Measurements from ENCODE around the gene MSI1. TPM values are rescaled to one million over a fixed set of nuclear protein-coding genes. Genes with fewer than 3 reads are reported as not detected.
"Not testable (repeated sequence)": the region's sequence is repeated elsewhere in the genome, so short reads cannot be mapped to it uniquely, and the experiment has no call there.

MSI1 gene
- total and polyA plus RNA-seq, 9 donors: 1.2 to 7.3 (median 4.3) TPM

GRCh38 chr12:120343039-120343537 is 25.9 kb downstream of the MSI1 start:
- DNase-seq: no peak
- Histone ChIP-seq H3K36me3 (ENCODE audit: control insufficient read depth, insufficient read depth, low read length) (peaks cover under 1% of the 10 kb centered on the region), H3K9me3 (replicated peaks; ENCODE audit: control insufficient read depth, low read depth, low read length) (no peaks in the 10 kb centered on the region), H3K4me1 (ENCODE audit: control insufficient read depth, insufficient read depth, low read length) (no peaks in the 10 kb centered on the region), H3K4me3 (ENCODE audit: low read length) (no peak overlapping the region), H3K27ac (ENCODE audit: low read length) (no peak overlapping the region), H3K27me3 (ENCODE audit: control insufficient read depth, insufficient read depth, low read length) (no peaks in the 10 kb centered on the region)
- 59% methylated on average over 8 of the region's 10 CpGs for WGBS (ENCODE audit: insufficient coverage)

- 53% methylated on average over 17 of the region's 30 CpGs for WGBS (ENCODE audit: insufficient coverage)
- Histone ChIP-seq H3K27me3 (ENCODE audit: control insufficient read depth, insufficient read depth, low read length) (no peaks in the 10 kb centered on the region), H3K4me3 (ENCODE audit: low read length) (no peak overlapping the region), H3K9me3 (replicated peaks; ENCODE audit: control insufficient read depth, low read depth, low read length) (no peaks in the 10 kb centered on the region), H3K27ac (ENCODE audit: low read length) (no peak overlapping the region), H3K36me3 (ENCODE audit: control insufficient read depth, insufficient read depth, low read length) (no peaks in the 10 kb centered on the region), H3K4me1 (ENCODE audit: control insufficient read depth, insufficient read depth, low read length) (no peaks in the 10 kb centered on the region)
- no peak for DNase-seq
These were observed 26.6 kb downstream of the MSI1 start for GRCh38 chr12:120342175-120343038.

GRCh38 chr12:120339256-120339655 is 29.7 kb downstream of the MSI1 start:
- Histone ChIP-seq H3K4me1 (ENCODE audit: control insufficient read depth, insufficient read depth, low read length) (no peaks in the 10 kb centered on the region), H3K9me3 (replicated peaks; ENCODE audit: control insufficient read depth, low read depth, low read length) (peaks cover 4% of the 10 kb centered on the region), H3K27me3 (ENCODE audit: control insufficient read depth, insufficient read depth, low read length) (no peaks in the 10 kb centered on the region), H3K27ac (ENCODE audit: low read length) (no peak overlapping the region), H3K4me3 (ENCODE audit: low read length) (no peak overlapping the region), H3K36me3 (ENCODE audit: control insufficient read depth, insufficient read depth, low read length) (no peaks in the 10 kb centered on the region)
- no peak for DNase-seq
- WGBS (ENCODE audit: insufficient coverage): 93% methylated on average over 3 of the region's 4 CpGs

- peaks cover 4% of the 10 kb centered on the region for H3K9me3 ChIP-seq (replicated peaks; ENCODE audit: control insufficient read depth, low read depth, low read length)
- no peak overlapping the region for H3K4me3 ChIP-seq (ENCODE audit: low read length)
- no peak overlapping the region for H3K27ac ChIP-seq (ENCODE audit: low read length)
- H3K27me3 ChIP-seq (ENCODE audit: control insufficient read depth, insufficient read depth, low read length): no peaks in the 10 kb centered on the region
- WGBS (ENCODE audit: insufficient coverage): 100% methylated on average over 2 of the region's 2 CpGs
- no peaks in the 10 kb centered on the region for H3K4me1 ChIP-seq (ENCODE audit: control insufficient read depth, insufficient read depth, low read length)
- no peak for DNase-seq
- no peaks in the 10 kb centered on the region for H3K36me3 ChIP-seq (ENCODE audit: control insufficient read depth, insufficient read depth, low read length)
These were observed 31.2 kb downstream of the MSI1 start for GRCh38 chr12:120337730-120338129.

- not testable (repeated sequence) for DNase-seq; H3K36me3 ChIP-seq (ENCODE audit: control insufficient read depth, insufficient read depth, low read length); H3K27ac ChIP-seq (ENCODE audit: low read length); H3K4me3 ChIP-seq (ENCODE audit: low read length); H3K27me3 ChIP-seq (ENCODE audit: control insufficient read depth, insufficient read depth, low read length); H3K9me3 ChIP-seq (replicated peaks; ENCODE audit: control insufficient read depth, low read depth, low read length); H3K4me1 ChIP-seq (ENCODE audit: control insufficient read depth, insufficient read depth, low read length)
- no CpG with 5 or more reads among the region's 2 CpGs for WGBS (ENCODE audit: insufficient coverage)
These were observed 32.6 kb downstream of the MSI1 start for GRCh38 chr12:120336392-120336791.

GRCh38 chr12:120335447-120335846 is 33.5 kb downstream of the MSI1 start:
- not testable (repeated sequence) for H3K36me3 ChIP-seq (ENCODE audit: control insufficient read depth, insufficient read depth, low read length); H3K4me1 ChIP-seq (ENCODE audit: control insufficient read depth, insufficient read depth, low read length); H3K9me3 ChIP-seq (replicated peaks; ENCODE audit: control insufficient read depth, low read depth, low read length); H3K27ac ChIP-seq (ENCODE audit: low read length); H3K4me3 ChIP-seq (ENCODE audit: low read length); H3K27me3 ChIP-seq (ENCODE audit: control insufficient read depth, insufficient read depth, low read length)
- 0% methylated on average over 3 of the region's 12 CpGs for WGBS (ENCODE audit: insufficient coverage)
- peak; percentile 17 for DNase-seq

- H3K27ac ChIP-seq (ENCODE audit: low read length): no peak overlapping the region
- H3K4me3 ChIP-seq (ENCODE audit: low read length): no peak overlapping the region
- H3K9me3 ChIP-seq (replicated peaks; ENCODE audit: control insufficient read depth, low read depth, low read length): peaks cover 4% of the 10 kb centered on the region
- WGBS (ENCODE audit: insufficient coverage): no CpG with 5 or more reads among the region's 7 CpGs
- no peak for DNase-seq
- H3K27me3 ChIP-seq (ENCODE audit: control insufficient read depth, insufficient read depth, low read length): no peaks in the 10 kb centered on the region
- H3K36me3 ChIP-seq (ENCODE audit: control insufficient read depth, insufficient read depth, low read length): no peaks in the 10 kb centered on the region
- H3K4me1 ChIP-seq (ENCODE audit: control insufficient read depth, insufficient read depth, low read length): no peaks in the 10 kb centered on the region
These were observed 36.4 kb downstream of the MSI1 start for GRCh38 chr12:120332523-120332922.

- Histone ChIP-seq H3K27ac (ENCODE audit: low read length) (no peak overlapping the region), H3K36me3 (ENCODE audit: control insufficient read depth, insufficient read depth, low read length) (no peaks in the 10 kb centered on the region), H3K27me3 (ENCODE audit: control insufficient read depth, insufficient read depth, low read length) (no peaks in the 10 kb centered on the region), H3K4me1 (ENCODE audit: control insufficient read depth, insufficient read depth, low read length) (no peaks in the 10 kb centered on the region), H3K9me3 (replicated peaks; ENCODE audit: control insufficient read depth, low read depth, low read length) (peaks cover 4% of the 10 kb centered on the region), H3K4me3 (ENCODE audit: low read length) (no peak overlapping the region)
- WGBS (ENCODE audit: insufficient coverage): 63% methylated on average over 3 of the region's 5 CpGs
- DNase-seq: no peak
These were observed 36.9 kb downstream of the MSI1 start for GRCh38 chr12:120332041-120332440.

- no peaks in the 10 kb centered on the region for H3K4me1 ChIP-seq (ENCODE audit: control insufficient read depth, insufficient read depth, low read length)
- H3K9me3 ChIP-seq (replicated peaks; ENCODE audit: control insufficient read depth, low read depth, low read length): peaks cover 4% of the 10 kb centered on the region
- WGBS (ENCODE audit: insufficient coverage): no CpG with 5 or more reads among the region's 3 CpGs
- H3K27ac ChIP-seq (ENCODE audit: low read length): no peak overlapping the region
- no peak overlapping the region for H3K4me3 ChIP-seq (ENCODE audit: low read length)
- H3K36me3 ChIP-seq (ENCODE audit: control insufficient read depth, insufficient read depth, low read length): no peaks in the 10 kb centered on the region
- no peak for DNase-seq
- H3K27me3 ChIP-seq (ENCODE audit: control insufficient read depth, insufficient read depth, low read length): no peaks in the 10 kb centered on the region
These were observed 37.6 kb downstream of the MSI1 start for GRCh38 chr12:120331390-120331789.

- no peak for DNase-seq
- H3K4me3 ChIP-seq (ENCODE audit: low read length): no peak overlapping the region
- no peaks in the 10 kb centered on the region for H3K36me3 ChIP-seq (ENCODE audit: control insufficient read depth, insufficient read depth, low read length)
- peaks cover 7% of the 10 kb centered on the region for H3K4me1 ChIP-seq (ENCODE audit: control insufficient read depth, insufficient read depth, low read length)
- WGBS (ENCODE audit: insufficient coverage): 78% methylated on average over 3 of the region's 4 CpGs
- H3K27me3 ChIP-seq (ENCODE audit: control insufficient read depth, insufficient read depth, low read length): no peaks in the 10 kb centered on the region
- no peak overlapping the region for H3K27ac ChIP-seq (ENCODE audit: low read length)
- H3K9me3 ChIP-seq (replicated peaks; ENCODE audit: control insufficient read depth, low read depth, low read length): no peaks in the 10 kb centered on the region
These were observed 40.7 kb downstream of the MSI1 start for GRCh38 chr12:120328228-120328627.
